CD4-positive, alpha-beta T cell treated with Interleukin-6 at 100 ng/mL for 8 hours (primary cell): Measurements from ENCODE around the gene POLR2M.

Source experiments
- DNase-seq: peaks from one replicate; pipeline ENCODE4 v3.0.0-alpha.2; 2020; ENCODE audit warnings: mixed read lengths, low spot score

POLR2M gene

DNA sequence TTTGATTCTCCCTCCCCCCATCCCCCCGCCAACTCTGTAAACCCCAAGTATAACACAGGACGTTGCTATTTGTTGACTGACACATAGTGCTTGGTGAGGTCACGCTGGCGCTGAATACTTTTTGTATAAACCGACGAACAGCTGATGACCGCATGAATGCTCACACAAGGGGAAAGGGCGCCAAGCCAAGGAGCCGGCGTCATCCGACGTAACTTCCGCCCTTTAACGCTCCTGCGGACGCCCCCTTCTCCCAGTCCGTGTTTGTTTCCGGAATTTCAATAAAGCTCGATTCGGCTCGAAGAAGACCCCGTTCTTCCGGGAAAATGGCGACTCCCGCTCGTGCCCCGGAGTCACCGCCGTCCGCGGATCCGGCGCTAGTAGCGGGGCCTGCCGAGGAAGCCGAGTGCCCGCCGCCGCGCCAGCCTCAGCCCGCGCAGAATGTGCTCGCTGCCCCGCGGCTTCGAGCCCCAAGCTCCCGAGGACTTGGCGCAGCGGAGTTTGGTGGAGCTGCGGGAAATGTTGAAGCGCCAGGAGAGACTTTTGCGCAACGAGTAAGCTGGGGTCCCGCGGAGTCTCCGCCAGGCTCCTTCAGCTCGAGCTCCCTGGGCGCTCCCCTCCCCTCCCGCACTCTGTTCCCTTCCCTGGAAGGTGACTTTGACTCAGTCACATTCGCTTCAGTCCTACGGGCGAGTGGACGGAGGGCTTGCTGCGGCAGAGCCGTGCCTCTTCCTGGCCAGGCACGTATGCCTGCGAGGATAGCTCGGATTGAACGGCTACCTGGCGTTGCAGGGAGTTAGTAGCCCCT is at the start of gene POLR2M:
Gene POLR2M (plus strand): TSS at position 310 of the 805 bp plus-strand sequence. CDS start 129 bp downstream, at position 439.
- DNase-seq: peak; percentile 90

DNA sequence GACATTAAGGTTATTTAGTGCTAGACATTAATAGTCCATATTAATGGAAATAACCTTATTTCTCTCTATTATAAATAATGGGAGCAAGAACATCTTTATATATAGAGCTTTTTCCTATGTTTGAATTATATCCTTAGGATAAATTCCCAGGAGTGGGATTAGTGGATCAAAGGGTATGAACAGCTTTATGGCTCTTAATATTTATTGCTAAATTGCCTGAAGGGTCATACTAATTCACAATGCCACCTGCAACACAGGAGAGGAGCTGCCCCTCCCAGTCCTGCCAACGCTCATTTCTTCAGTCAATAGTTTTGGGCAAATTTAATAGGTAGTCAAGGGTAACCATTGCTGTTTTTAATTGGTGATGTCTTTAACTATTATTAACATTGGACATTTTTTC is 48.9 kb upstream of the POLR2M start:
- DNase-seq: no peak

DNA sequence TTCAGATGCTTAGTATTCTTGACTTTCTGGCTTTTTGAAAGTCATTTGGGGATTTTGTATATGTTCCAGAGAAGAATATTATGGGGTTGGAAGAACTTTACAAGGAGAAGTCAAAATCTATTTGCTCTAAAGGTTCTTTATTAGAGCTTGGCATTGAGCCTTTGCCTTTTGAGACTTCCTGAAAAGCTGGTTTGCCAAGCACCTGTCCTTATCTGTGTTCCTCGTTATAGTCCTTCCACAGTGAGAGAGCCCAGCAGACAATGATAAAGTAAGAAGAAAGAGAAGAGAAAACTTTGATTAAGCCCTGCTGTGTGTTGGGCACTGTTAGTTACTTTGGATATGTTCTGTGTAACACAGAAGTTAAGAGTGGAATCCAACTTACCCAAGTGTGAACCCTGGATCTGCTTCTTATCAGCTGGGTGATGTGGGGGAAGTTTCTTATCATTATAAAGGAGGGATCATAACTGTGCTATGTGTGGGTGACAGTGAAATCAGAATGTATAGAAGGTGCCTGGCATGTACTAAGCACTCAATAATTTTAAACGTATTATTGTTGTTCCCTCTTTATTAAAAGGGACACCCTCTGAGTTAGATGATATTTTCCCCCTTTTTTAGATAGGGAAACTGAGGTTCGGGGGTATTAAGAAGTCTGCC is 44.3 kb upstream of the POLR2M start:
- no peak for DNase-seq

DNA sequence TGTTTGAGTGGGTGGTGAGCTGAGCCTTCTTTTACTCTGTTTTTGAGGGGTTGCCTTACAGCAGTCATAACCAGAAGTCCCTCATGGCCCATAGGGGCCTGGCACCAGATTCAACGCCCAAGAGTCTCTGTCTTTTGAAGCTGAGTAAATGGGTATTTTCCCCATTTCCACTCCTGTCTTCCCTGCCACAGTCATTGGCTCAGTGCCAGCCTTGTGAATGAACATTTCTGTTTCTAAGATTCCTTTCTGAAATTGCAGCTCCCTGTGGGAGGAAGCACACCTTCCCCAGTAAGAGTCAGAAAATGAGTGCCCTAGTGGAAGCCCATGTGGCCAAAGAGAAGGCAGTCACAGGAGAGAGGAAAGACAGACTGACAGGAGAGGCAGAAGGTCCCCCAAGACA is 43.7 kb upstream of the POLR2M start:
- DNase-seq: no peak

DNA sequence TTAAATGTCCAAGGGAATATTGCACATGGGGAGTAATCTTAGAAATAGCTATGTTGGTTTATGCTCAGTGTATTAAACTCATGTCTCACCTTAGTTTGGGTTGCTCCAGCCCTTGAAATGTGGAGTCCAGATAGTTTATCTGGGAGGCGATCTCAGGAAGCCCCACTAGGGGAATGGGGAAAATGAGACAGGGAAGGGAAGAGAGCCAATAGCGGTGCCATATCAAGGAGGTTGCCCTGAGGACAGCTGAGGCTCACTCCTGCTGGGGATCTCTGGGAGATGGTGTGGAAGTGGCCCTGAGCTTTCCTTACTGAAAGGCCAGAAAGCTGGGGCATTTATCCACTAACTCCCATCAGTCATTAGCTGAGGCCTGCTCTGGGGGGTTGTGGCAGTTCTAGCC is 43.3 kb upstream of the POLR2M start:
- no peak for DNase-seq

DNA sequence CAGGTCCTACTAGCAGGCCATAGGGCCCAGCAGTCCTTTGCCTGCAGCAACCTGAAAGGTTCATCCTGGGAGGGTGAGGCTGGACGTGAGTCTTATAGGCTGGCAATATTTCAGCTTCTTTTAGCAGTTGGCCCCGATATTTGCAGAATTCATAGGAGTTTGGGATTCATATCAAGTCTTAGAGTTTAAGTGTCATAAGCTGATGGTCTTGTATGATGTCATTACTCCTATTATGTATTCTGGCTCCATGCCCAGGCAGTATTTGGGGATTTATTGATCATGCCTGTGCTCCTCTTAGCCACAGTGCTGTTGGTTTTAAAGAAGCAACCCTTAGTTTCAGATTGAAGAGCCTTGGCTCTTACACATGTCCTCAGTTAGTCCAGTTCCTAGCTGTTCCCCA is 41.3 kb upstream of the POLR2M start:
- DNase-seq: no peak

DNA sequence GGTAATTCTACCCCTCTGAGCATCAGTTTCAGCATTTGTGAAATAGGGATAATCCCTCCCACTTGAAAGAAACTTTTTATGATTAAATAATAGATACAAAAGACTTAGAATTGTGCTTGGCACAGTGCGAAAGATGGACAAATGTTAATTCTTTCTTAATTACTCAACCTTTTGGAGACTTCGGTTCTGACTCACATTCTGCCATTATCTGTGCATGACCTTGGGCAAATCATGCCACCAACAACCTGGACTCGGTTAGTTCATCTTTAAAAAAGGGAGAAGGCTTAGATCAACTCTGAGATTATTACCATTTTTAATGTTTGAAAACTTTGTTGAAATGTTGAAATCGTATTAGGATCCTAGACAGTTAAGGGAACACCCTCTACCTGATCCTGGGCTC is 40.6 kb upstream of the POLR2M start:
- DNase-seq: no peak

DNA sequence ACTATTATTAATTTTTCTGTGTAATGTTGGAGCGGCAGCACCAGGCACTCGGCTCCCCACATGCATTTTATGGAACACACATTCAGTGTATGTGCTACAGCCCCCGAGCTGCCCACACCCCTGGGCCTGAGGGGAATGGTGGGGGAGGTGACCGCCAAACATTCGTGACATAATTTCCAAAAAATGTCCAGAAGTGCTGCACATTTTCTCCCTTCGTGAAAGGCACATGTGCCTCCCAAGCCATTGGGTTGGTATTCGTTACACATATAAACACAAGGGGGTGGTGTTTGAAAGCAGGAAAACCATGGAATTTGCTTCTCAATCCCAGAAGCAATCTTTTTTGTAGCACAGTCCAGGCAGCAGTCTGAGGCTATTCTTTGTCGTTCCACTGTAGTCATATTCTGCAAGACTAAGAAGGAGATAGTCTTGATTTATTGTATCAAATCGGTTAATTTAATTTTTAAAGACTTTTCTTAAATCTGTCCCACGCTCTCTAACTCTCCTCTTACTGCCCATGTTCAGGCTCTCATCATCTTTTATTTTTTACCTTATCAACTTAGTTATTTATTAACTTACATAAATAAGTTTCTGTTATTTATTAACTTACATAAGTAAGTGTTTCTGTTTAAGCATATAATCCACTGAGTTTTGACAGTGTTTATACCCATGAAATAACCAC is 39.2 kb upstream of the POLR2M start:
- no peak for DNase-seq

DNA sequence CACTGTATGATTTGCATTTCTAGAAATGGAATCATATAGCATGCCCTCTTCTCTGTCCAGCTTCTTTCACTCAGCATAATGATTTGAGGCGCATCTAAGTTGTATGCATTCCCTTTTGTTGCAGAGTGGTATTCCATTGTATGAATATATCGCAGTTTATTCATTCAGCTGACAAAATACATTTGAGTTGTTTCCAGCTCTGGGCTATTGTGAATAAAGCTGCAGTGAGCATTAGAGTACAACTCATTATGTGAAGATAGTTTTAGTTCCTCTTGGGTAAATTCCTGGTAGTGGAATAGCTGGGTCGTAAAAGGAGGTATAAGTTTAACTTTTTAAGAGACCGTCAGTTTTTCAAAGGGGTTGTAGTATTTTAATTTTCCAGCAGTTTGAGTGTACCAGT is 38.5 kb upstream of the POLR2M start:
- DNase-seq: no peak

DNA sequence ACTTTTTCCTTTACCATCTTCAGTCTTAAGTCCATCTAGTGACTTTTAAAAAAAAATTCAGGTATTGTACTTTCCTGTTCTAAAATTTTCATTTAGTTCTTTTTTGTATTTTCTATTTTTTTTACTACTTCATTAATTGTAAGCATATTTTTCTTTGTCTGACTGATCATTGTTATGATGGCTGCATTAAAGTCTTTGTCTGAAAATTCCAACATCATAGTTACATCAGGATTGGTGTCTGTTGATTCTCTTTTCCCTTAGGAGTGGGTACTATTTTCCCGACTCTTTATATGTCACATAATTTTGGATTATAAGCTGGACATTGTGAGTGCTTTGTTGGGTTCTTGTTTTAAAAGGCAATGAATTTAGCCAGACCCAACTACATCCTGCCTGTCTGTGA is 34.9 kb upstream of the POLR2M start:
- no peak for DNase-seq

DNA sequence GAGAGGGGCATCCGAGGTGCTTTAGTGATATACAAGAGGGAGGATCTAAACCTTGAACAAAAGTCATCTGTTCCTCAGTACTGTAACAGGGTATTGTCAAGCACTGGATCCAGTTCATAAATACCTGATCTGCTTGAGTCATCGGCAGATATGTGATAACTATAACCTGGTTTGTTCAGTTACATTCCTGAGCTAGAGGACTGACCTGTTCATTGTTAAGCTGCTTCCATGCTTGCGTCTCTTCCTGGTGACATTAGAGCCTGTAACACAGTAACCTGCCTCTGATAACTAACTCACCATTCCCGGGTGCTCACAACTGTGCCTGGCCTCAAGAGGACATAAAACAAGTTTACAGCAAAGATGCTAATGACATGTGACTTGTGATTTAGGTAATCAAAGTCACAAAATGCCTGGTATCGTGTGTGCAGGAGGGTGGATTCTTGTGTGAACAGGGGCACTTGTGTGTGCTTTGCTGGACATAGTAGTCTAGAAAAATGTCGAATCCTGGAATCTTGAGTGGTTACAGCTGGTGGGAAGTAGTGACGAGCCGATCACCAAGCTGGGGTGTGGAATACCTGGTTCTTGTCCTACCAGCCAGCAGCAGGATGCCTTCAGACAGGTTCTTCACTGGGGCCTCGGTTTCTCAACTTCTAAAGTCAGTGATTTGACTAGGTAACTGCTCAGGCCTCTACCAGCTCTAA is 30.9 kb upstream of the POLR2M start:
- no peak for DNase-seq

DNA sequence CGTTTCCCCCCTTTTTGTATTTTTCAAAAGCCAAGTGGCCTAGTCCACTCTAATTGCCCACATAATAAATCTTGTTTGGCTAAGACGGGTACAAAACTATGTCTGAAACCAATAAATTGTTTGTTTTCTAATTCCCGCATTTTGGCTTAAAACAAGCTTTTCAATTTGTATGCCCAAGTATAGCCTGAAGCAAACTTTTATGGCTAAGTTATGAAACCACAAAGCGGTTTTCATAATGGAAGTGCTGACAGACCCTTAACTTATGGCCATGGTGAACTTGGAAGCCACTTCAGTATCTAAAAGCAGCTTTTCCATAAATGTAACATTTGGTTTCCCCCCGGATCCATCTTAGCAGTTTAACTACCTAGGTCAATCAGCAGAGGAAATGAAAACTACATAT is 29.9 kb upstream of the POLR2M start:
- no peak for DNase-seq

DNA sequence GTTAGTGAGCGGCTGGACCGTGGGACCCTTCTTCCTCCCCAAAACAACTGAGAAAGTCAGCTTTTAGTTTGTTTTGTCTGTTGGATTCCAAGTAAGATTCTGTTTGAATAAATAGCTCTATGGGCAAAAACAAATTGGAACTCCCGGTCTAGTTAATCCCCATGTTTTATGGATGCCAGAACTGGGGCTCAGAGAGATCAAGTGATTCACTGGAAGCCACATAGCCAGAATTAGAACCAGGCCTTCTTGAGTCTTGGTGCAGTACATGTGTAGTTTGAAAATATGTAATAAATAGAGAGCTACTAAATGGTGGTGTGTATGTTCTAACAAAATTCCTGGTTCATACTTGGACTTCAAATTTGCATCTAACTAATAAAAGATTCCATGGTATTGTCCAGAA is 29.3 kb upstream of the POLR2M start:
- DNase-seq: no peak

DNA sequence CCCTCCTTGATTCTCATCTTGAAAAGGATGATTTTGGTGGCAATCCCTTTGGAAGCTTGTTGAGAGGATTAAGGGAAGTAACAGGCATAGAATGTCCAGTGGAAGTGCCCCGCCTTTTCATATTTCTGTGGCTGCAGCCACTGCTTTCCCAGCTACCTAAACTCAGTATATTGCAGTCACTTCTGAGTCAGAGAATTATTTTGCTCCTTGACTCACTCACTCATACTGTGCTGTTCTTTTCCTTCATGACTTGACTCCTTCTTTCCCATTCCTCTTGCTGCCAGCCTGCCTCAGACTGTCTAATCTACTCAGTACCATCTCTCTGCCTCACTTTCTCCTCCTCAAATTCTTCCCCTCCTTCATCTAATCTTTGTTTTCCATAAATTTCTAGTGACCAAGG is 26.5 kb upstream of the POLR2M start:
- no peak for DNase-seq

DNA sequence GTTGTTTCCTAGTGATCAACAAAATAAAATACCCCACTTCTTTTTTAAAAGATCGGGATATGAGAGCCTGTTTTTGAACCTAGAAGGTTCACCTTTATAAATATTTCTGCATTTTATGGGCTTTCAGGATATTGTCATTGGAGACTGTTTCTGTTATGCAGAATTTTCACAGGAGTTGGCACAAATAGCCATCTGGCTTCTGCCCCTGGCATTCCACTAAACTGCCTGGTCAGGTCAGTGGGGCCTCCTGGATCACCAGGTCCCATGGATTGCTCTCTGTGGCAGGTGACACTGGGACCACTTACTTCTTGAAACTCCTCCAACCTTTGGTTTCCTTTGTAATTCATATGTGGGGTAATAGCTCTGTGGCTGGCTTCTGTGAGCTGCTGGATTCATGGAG is 25.5 kb upstream of the POLR2M start:
- no peak for DNase-seq

DNA sequence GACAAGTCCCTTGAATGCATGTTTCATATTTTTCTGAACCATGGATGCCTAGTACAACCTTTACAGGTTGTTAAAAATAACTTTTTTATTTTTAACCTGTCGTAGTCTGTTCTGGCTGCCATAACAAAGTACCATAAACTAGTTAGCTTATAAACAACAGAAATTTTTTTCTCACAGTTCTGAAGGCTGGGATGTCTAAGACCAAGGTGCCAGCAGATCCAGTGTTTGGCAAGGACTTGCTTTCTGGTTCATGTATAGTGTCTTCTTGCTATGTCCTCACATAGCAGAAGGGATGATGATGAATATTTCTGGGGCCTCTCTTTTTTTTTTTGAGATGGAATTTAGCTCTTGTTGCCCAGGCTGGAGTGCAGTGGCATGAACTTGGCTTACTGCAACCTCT is 23.0 kb upstream of the POLR2M start:
- DNase-seq: no peak

DNA sequence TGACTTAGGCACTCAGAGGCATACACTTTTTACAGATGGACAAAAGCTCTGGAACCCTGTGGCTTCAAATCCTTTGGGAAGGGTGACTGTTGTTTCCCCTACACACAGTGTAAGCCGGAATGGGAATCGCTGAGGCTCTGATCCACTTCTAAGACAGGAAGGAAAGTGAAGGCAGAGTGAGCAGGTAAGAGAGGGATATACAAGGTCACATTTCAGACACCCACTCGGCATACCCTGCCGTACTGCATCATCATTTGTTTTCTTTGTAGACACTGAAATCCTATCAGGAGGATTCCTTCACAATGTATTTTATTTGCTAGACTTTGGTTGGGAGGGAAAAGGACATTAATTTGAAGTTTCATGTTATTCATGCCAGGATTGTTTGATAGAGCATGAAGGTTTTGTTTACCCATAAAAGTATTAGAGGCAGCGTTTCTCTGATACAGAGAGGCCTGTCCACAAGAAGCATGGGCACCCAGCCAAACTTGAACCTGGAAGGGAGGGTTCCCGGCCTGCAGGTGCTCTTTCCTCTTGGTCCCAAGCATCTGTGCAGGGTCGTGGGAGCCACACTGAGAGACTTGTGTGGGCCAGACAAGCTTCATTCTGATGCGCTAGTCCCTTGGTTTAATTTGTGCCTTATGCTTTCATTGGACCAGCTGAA is 21.9 kb upstream of the POLR2M start:
- no peak for DNase-seq

DNA sequence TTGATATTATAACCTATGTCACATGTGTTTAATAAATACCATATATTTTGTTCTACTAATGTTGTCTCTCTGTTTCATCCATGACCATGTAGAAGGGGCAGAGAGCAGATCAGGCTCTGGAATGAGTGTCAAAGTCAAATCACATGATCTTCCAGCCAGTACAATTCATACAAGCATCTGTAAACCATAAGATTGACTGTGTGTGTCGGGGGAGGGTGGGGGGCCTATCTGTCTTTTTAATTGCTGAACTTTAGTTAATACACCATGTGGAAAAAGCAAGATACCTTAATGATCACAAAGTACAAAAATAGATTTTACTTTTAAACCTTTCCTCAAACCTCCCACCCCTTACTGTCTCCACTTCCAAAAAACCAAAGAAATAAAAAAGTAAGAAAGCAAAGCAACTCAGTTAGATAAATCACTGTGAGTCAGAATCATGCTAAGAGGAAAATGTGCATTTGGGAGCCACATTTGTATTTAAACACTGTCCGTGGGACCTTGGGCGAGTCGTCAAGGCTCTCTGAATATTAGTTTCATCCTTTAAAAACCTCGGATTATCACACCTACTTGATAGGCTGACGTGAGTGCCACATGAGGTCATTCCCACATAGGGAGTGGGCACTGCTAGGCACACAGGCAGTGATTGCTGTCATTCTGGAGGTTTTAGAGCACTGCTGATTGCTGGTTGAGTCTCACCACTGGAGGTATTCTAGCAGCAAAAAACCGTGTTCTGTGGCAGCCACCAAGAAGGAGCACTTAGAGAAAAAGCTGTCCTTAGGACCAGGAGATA is 21.0 kb upstream of the POLR2M start:
- DNase-seq: no peak

DNA sequence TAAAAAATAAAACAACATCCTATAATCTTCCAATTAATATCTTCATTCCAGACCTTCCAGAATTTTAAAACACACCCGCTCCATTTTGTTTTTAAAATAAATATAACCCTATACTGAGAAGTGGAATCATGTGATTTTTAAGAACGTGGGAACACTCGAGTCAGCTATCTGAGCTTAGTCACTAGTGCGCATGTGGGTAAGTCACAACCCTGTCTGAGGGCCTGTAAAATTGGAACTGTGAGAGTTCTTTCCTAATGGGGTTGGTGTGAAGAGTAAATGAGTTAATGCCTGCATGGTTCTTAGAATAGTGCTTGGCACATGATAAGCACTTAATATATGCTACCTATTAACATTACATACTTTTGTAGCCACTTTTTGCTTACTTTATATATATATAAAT is 19.9 kb upstream of the POLR2M start:
- no peak for DNase-seq

DNA sequence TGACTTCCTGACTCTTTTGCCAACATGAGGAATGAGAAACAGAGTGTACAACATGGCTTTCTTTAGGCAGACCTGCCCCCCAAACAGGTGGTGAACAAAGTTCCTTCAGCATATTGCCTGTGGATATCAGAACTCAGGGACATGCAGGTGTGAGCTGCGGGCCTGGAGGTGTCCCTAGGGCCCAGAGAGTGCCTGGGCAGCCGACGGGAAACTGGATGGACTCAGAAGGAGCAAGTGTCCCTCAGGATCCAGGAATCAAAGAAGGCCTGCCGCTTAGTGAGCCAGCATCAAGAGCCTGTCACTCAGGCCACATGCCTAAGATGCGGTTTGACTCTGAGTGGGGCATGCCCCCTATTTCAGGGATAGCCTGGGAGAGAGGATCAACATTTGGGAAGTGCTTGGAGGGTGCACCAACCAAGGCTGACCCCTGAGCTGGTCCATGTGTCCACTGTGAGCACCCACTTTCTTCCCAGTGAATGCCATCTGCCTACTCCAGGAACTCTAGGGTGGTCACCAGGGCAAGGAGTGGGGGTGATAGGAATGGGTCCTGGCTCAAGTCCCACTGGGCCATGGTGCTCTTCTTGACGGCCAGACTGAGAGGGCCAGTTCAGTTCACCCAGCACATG is 16.1 kb upstream of the POLR2M start:
- no peak for DNase-seq

DNA sequence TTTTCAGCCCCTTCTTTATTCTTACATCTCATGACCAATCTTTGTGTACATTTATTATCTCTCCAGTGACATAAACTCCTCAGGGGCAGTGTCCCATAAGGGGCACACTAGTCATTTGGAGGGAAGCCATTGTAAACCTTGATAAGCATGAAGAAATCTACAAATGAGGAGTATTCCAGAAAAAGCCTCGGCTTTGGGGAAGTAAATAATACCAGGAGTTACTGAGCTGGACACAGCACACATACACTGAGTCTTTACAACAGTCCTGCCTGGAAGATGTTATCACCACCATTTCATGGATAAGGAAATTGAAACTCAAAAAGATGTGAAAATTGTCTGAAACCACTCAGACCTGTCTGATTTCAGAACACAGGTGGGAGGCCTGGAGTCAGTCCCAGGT is 15.4 kb upstream of the POLR2M start:
- DNase-seq: no peak
